Stimulated activated naive CD4-positive, alpha-beta T cell treated with Interleukin-2 at 50 U/mL for 16 hours (primary cell): Measurements from ENCODE around the gene TBC1D8.

ENCODE experiments used
- DNase-seq: peaks from one replicate; lab custom pipeline; 2025; lab: John Stamatoyannopoulos, UW

The TBC1D8 gene

GRCh38 chr2:101026923-101027469 lies 124.2 kb downstream of the TBC1D8 start:
- no peak for DNase-seq

GRCh38 chr2:101026253-101026701 lies 124.9 kb downstream of the TBC1D8 start:
- no peak for DNase-seq

DNA sequence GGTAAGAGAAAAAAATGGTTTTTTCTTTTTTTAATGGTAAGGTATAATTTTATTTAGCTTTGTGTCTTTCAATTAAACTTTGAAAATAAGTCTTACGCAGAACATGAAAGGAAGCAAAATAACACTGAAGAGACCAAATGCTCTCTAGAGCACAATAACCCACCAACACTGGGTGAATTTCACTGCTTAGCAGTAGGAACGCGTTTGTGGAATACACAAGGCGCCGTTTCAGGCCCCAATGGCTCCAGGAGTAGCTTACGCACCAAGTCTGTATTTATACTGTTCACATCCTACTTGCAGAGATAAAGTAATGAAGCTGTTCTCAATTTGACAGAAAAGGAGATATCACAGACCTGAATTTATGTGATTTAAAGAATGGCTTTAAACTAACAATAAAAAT lies 125.6 kb downstream of the TBC1D8 start:
- no peak for DNase-seq

DNA sequence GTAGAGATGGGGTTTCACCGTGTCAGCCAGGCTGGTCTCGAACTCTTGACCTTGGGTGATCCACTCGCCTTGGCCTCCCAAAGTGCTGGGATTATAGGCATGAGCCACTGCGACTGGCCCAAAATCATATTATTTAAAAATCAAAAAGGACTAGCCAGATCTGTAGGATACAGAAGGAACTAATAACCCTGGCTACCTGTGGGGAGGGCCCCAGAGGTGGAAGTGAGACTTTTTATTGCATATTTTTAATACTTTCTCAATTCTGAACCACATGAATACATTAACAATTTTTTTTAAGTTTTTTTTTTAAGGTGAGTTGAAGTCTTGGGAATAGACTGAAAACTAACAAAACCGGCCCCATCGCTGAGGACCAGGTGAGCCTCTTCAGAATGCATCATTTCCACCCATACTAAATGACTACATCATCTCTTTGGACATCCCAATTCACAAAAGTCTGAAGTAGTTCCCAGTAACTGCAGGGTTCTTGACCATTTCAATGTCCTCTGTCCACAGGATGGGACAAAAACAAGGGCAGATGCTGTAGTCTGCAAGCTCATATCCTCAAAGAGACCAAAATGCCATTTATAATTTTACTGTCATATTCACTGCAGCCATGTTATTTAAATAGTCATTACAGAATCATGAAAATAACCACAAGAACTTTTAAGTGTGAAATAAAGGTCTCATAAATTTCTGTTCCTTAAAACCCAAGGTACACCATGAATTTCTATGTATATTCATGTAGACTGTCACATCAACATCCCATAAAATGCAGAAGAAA lies 127.7 kb downstream of the TBC1D8 start:
- DNase-seq: no peak

DNA sequence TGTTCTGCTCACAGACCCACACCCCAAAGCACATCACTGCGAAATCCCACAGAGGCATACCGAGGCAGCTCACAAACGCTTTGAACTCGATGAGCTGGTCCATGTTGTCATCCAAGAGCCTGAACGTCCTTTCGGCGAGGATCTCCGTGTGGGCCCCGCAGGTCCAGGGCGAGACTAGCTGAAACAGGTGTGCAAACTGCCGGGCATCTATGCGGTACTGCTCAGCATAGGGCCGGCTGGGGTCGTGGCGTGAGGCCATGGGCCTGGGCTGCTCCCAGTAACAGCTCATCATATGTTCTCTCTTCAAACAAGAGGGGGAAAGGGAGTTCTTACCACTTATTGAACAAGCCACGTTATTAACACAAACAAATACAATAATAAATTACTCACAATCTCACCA lies 129.0 kb downstream of the TBC1D8 start:
- DNase-seq: no peak

DNA sequence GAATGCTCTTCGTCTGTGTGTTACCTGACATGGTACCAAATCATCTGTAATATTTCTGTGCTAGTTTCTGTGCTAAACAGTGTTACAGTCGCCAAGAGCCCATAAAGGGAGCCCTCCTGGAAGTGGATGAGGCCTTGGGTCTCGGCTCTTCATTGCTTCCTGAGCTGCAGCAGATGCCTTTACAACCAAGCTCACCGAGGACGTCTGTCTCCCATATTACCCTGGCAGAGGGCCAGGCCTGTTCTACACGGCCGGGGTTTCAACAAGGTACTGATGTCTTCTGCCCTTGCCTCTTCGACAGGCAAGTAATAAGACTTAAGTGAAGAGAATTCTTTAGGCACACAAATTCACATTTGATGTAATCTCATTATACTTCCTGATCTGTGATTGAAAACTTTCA lies 132.2 kb downstream of the TBC1D8 start:
- DNase-seq: no peak

DNA sequence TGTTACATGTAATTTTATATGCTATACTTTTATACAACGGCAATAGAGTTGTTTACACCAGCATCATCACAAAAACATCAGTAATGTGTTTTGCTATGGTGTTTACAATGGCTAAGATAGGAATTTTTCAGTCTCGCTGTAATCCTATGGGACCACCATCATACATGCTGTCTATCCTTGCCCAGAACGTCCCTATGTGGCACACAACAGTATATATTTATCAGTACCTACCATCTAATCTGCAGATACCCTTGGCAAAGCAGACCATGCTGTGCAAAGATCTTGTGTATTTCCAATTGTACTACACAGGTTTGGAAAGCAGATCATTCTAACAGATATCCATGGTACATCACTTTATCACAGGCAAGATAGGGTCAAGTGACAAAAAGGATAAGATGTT lies 133.8 kb downstream of the TBC1D8 start:
- no peak for DNase-seq

DNA sequence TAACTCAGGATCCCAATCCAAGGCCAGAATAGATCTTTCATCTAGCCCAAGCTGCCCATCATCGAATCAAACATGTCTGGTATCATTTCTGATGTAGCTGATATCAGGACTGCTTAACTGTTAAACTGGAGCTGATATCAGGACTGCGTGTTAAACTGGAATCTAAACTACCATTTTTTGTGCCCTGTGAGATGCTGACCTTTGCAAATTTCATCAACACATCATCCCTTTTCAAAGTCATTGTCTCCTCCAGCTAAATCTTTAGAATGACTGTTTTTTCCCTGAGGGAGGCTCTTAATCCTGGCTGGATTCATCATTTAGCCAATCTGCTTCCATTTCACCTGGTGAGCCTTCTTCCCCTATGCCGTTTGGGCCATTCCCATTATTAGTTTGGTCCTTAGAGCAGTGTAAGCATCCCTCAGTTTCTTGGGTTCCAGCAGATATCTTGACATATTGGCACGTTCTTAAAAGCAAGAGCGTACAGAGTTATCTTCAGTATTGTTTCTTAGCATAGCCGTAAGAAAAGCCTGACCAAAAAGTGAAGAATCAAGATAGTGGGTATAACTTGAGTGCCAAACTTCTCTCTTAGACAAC lies 136.8 kb downstream of the TBC1D8 start:
- no peak for DNase-seq

GRCh38 chr2:101012706-101013181 lies 138.4 kb downstream of the TBC1D8 start:
- DNase-seq: no peak

DNA sequence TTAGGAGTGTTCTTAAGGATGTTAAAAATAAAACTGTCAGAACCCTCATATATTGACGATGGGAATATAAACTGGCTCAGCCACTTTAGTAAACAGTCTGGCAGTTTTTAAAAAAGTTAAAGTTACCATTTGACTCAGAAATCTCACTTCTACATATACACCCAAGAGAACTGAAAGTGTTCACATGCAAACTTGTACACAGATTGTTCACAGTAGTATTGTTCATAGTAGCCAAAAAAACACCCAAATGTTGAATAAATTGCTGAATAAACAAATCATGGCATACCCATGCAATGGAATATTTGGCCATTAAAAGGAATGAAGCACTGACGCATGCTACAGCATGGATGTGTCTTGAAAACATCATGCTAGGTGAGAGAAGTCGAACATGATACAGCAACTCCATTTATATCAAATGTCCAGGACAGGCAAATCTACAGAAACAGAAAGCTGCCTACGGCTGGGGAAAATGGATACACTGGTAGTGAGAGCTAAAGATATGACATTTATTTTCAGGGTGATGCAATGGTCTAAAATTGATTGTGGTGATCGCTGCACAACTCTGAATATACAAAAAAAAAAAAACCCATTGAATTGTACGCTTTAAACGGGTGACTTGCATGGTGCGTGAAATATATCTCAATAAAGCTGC lies 139.0 kb downstream of the TBC1D8 start:
- no peak for DNase-seq

DNA sequence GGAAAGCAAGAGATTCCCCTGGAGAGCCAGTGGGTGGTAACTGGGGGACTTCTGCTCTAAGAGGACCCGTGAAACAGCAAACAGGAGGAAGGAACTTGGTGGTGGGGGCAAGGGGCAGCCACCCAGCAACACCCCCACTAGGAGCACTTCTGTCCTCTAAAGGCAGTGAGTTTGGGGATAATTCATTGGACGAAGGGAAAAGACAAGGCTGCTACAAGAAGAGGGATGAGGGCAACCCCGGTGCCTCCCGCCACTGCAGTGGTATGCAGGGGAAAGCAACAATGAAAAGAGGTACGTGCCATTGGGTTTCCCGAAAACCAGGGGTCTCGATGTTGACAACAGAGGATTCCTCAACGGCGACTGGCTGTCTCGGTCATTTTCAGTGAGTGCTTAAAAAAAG lies 140.0 kb downstream of the TBC1D8 start:
- DNase-seq: no peak

DNA sequence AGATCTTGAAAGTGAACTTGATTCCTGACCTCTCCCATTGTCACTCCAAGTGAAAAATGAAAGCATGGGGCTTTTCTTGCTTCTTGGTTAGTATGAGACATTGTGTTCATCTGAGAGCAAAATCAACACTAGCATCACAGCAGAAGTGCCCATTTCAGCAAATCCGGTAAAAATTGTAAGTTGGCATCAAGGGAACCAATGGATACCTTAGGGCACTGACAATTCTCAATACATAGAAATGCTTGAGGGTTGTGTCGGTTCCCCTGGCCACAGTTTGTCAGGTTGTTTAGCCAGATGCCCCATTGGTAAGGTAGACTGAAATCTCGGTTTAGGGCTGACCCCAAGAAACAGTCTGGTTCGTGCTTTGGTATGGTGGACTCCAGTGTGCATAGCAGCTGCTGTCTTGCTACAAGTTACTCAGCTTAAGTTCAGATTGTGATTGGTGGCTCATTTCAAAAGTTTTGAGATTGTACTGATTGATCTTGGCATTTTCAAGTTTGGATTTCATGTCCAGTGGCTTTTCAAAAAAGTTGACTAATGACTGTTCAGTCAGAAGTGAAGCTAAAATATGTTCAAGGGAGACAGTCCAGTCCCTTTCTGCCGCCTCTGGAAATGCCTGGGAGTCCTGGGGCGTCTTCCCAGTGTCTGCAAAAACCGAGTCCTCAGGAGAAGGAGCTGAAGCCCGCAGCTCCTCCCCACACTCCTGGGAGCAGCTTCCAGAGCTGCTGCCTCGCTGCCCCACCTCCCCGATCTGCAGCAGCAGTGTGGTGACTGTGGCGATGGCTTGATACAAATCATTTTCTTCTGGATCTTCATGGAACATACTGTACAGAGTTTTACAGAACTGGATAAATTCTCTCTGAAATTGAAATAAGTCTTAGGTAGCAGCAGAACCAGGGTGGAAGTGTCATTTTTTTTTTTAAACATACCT lies 143.5 kb downstream of the TBC1D8 start:
- DNase-seq: no peak

- DNase-seq: no peak
These were observed 145.0 kb downstream of the TBC1D8 start for GRCh38 chr2:101006065-101006715.

- no peak for DNase-seq
These were observed 146.4 kb downstream of the TBC1D8 start for GRCh38 chr2:101004620-101005325.

DNA sequence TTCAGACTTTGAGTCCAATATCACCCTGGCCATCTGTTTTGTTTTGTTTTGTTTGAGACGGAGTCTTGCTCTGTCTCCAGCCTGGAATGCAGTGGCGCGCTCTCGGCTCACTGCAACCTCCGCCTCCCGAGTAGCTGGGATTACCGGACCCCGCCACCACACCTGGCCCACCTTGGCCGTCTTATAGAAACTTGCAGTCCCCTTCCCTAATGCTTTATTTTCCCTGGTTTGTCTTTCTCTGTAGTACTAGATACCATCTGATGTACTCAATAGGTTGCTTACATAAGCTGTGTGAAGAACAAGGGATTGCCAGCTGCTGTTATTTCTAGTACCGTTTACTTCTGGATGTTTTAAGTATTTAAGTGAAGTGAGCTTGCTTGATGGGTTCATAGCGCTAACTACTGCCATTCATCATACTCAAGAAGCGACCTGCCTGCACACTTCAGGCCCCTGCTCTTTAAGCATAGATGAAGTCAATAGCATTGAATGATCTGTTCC lies 147.9 kb downstream of the TBC1D8 start:
- DNase-seq: no peak

DNA sequence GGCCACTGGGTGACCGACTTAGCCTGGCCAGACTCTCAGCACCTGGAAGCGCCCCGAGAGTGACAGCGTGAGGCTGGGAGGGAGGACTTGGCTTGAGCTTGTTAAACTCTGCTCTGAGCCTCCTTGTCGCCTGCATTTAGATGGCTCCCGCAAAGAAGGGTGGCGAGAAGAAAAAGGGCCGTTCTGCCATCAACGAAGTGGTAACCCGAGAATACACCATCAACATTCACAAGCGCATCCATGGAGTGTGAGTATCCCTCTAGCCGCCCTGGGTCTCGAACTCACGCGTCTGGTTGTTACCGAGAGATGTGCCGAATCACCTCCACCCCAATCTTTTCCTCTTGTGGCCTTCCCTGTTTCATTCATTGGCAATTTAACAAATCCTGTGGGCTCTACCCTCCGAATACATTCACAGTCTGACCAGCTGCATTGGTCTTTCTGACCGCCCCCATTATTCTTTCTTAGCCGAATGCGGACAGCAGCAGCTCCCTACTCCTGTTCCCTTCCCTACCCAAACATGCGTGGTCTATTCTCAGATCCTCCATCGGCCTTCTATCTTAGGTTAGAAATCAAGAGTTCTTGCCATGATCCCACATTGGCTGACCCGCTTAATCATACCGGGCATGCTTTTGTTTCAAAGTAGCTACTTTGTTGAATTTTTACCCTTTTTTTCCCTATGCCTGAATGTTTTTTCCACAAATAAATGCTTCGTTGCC lies 148.5 kb downstream of the TBC1D8 start:
- DNase-seq: peak; percentile 33

DNA sequence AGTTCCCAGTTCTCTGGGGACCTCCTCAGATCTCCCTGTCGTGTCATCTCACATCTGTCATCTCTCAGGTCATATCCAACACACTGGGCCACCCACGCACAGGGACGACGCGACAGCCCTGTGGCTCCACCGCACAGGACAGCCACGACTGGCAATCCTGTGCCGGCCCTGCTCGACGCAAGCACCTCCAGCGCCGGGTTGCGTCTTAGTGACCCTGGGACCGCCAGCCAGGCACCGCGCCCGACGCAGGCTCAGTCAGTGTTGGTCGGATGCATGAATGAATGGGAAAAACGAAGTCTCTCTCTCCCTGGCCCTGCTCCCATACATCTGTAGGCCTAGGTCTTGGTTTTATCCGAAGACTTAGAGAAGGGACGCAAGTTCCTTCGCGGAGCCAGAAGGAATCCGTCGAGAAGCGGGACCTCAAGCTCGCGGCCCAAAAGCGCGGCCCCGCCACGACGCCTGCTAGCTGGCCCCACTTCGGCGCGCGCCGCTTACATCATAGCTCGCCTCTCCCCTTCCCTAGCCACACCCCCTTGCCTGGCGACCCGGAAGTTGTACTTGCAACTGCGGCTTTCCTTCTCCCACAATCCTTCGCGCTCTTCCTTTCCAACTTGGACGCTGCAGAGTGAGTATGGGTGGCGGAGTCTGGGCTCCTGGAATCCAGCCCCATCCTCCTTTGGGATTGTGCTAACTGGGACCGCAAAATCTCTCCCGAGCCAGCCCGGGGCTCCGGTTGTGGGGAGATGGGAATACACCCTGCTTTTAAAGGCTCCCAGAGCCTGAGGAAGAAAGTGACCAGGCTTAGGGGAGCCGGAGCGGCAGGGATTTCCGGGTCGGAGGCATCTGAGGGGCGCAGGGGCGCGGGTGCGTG lies 149.3 kb downstream of the TBC1D8 start, which contains the start of gene RPL31:
RPL31 (plus strand) TSS at position 599 of the 871 bp plus-strand sequence. CDS start 413 bp downstream, outside the sequence.
- DNase-seq: peak; percentile 96

- no peak for DNase-seq
These were observed 151.2 kb downstream of the TBC1D8 start for GRCh38 chr2:100999995-101000394.

DNA sequence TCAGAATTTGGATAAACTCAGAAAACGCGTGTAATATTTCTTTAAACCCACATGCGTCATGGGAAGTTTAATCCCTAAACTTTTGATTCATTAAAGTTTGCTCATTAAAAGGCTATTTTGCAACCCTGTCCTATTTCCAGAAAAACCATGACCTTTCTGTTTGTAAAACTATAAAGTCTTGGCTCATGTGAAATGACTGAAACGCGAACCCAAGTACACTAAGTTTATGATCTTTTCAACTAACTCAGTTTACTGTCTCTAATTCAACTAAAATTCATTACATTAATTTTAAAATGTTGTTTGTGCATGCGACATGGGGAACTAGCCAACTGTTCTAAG lies 153.0 kb downstream of the TBC1D8 start:
- DNase-seq: no peak
